WTC11 (cell line): ENCODE data around the gene FREM1.

Experiments
- E2F1 ChIP-seq: sonication (generic); formaldehyde crosslinking; IDR thresholded peaks from 2 replicates; pipeline ENCODE4 v1.8.0; 2022; ENCODE audit warnings: mild to moderate bottlenecking, missing genetic modification reagents
- E2F5 ChIP-seq: sonication (generic); formaldehyde crosslinking; IDR thresholded peaks from 2 replicates; pipeline ENCODE4 v1.8.1; 2022; ENCODE audit warnings: mild to moderate bottlenecking, moderate library complexity, missing genetic modification reagents
- KAT7 ChIP-seq: sonication (generic); formaldehyde crosslinking; IDR thresholded peaks from 2 replicates; pipeline ENCODE4 v1.8.1; 2023; ENCODE audit warnings: missing genetic modification reagents, mild to moderate bottlenecking, borderline replicate concordance
- MAX ChIP-seq: sonication (generic); formaldehyde crosslinking; IDR thresholded peaks from 2 replicates; pipeline ENCODE4 v1.8.0; 2022; ENCODE audit warnings: mild to moderate bottlenecking, missing genetic modification reagents
- PREB ChIP-seq: sonication (generic); formaldehyde crosslinking; IDR thresholded peaks from 2 replicates; pipeline ENCODE4 v1.8.1; 2022; ENCODE audit warnings: mild to moderate bottlenecking, missing genetic modification reagents, moderate library complexity, borderline replicate concordance
- USF2 ChIP-seq: sonication (generic); formaldehyde crosslinking; IDR thresholded peaks from 2 replicates; pipeline ENCODE4 v1.8.1; 2023; ENCODE audit warnings: mild to moderate bottlenecking, missing genetic modification reagents, moderate library complexity
- ZNF416 ChIP-seq: fragments of 250-450 bp; sonication (Bioruptor Pico); IDR thresholded peaks from 2 replicates; pipeline ENCODE4 v1.9.0; 2021; ENCODE audit warnings: mild to moderate bottlenecking, inconsistent platforms
- TF ChIP-seq, protein P1 (sequence below): sonication (generic); formaldehyde crosslinking; IDR thresholded peaks from 2 replicates; pipeline ENCODE4 v1.8.1; 2023; ENCODE audit warnings: mild to moderate bottlenecking, moderate library complexity, missing genetic modification reagents
- TF ChIP-seq, protein P2 (sequence below): fragments of 200-600 bp; IDR thresholded peaks from 2 replicates; pipeline ENCODE4 v1.8.0; 2022; ENCODE audit warnings: antibody characterized with exemption

DNA sequence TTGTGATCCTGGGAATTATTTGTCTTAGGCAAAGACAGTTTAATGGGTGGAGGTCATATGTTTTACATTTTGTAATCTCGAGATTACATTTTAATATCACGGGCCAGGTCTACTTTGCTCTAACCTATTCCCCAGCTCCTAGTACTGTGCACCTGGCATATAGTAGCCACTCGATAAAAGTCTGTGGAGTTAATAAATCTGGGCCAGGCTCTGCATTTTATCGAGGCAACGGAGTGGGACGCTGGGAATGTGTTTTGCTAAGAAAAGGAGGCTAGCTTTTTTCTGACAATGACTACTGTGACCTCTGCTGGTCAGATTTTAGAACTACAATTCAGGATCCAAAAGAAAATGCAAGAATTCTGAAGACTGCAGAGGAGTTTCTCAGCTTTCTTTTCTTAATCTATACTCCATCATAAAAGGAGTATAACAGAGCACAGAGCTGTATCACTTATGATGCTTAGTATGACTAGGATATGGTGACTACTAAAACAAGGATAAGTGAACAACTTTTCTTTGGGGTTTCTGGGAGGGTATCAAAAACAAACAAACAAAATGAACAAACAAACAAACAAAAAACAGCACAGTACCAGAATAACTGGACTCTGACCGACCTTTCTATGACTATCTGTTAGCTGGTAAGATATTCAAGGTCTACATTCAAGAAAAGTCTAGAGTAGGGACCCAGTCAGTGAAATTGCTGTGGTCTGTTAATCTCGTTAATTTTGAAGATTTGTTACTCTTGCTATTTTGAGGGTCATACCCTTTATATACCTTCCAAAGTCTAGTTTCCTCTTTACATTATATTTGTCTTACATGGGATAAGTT, 141.6 kb downstream of the FREM1 start:
- TF ChIP-seq PREB (CRISPR knock-in tag), result no peak
- no peak for TF ChIP-seq ZNF416 (CRISPR knock-in tag)
- TF ChIP-seq E2F1 (CRISPR knock-in tag), result no peak
- TF ChIP-seq, protein P1, sequence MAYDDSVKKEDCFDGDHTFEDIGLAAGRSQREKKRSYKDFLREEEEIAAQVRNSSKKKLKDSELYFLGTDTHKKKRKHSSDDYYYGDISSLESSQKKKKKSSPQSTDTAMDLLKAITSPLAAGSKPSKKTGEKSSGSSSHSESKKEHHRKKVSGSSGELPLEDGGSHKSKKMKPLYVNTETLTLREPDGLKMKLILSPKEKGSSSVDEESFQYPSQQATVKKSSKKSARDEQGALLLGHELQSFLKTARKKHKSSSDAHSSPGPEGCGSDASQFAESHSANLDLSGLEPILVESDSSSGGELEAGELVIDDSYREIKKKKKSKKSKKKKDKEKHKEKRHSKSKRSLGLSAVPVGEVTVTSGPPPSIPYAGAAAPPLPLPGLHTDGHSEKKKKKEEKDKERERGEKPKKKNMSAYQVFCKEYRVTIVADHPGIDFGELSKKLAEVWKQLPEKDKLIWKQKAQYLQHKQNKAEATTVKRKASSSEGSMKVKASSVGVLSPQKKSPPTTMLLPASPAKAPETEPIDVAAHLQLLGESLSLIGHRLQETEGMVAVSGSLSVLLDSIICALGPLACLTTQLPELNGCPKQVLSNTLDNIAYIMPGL (CRISPR knock-in tag), result no peak
- TF ChIP-seq, protein P2, sequence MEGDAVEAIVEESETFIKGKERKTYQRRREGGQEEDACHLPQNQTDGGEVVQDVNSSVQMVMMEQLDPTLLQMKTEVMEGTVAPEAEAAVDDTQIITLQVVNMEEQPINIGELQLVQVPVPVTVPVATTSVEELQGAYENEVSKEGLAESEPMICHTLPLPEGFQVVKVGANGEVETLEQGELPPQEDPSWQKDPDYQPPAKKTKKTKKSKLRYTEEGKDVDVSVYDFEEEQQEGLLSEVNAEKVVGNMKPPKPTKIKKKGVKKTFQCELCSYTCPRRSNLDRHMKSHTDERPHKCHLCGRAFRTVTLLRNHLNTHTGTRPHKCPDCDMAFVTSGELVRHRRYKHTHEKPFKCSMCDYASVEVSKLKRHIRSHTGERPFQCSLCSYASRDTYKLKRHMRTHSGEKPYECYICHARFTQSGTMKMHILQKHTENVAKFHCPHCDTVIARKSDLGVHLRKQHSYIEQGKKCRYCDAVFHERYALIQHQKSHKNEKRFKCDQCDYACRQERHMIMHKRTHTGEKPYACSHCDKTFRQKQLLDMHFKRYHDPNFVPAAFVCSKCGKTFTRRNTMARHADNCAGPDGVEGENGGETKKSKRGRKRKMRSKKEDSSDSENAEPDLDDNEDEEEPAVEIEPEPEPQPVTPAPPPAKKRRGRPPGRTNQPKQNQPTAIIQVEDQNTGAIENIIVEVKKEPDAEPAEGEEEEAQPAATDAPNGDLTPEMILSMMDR, result peak; percentile 65
- no peak for TF ChIP-seq KAT7 (CRISPR knock-in tag)
- no peak for TF ChIP-seq E2F5 (CRISPR knock-in tag)
- no peak for TF ChIP-seq MAX
- no peak for TF ChIP-seq USF2 (CRISPR knock-in tag)
